ENCODE data around the gene ACD.

GRCh38 chr16:67694611-67695010 is 34.6 kb upstream of the ACD start:
- TF ChIP-seq POLR2A (IDR thresholded peaks at IDR 0.05; ENCODE audit: low read length) (no peak), GATA1 (IDR thresholded peaks at IDR 0.05; ENCODE audit: low read depth, low read length) (no peak)

Measured in erythroblast (primary cell).